HG03460 (cell line): ENCODE measurements around the gene RAD51C.
"Not testable (repeated sequence)": the region's sequence is repeated elsewhere in the genome, so short reads cannot be mapped to it uniquely, and the experiment has no call there.

Experiments used
- ATAC-seq: cut with Tn5 transposase; IDR thresholded peaks from one replicate; pipeline ENCODE4 v1.9.1; 2021; ENCODE audit not compliant: unreplicated experiment

The RAD51C gene

GRCh38 chr17:58734040-58734439 lies 41.6 kb downstream of the RAD51C start:
- no peak for ATAC-seq

DNA sequence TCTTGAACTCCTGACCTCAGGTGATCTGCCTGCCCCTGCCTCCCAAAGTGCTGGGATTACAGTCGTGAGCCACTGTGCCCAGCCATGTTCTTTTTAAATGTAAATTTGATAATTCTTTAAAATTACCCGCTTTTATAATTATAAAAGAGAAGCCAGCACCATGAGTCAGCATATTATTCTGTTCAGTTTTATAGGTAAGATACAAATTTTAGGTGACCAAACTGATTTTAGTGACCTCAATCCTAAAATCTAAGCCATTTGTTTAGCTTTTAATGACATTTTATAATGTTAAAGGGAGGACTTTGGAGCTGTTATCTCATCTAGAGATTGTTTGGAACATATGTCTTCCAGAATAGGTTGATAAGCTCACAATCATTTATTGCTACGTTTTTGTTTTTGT lies 42.4 kb downstream of the RAD51C start:
- ATAC-seq: no peak

GRCh38 chr17:58741121-58741625 lies 48.8 kb downstream of the RAD51C start:
- no peak for ATAC-seq

- ATAC-seq: no peak
Measured at GRCh38 chr17:58747674-58748073, 55.3 kb downstream of the RAD51C start.

- not testable (repeated sequence) for ATAC-seq
Measured at GRCh38 chr17:58749627-58750026, 57.2 kb downstream of the RAD51C start.

GRCh38 chr17:58753026-58753425 lies 60.6 kb downstream of the RAD51C start:
- no peak for ATAC-seq

GRCh38 chr17:58755269-58755576 lies 62.8 kb downstream of the RAD51C start:
- ATAC-seq: no peak

DNA sequence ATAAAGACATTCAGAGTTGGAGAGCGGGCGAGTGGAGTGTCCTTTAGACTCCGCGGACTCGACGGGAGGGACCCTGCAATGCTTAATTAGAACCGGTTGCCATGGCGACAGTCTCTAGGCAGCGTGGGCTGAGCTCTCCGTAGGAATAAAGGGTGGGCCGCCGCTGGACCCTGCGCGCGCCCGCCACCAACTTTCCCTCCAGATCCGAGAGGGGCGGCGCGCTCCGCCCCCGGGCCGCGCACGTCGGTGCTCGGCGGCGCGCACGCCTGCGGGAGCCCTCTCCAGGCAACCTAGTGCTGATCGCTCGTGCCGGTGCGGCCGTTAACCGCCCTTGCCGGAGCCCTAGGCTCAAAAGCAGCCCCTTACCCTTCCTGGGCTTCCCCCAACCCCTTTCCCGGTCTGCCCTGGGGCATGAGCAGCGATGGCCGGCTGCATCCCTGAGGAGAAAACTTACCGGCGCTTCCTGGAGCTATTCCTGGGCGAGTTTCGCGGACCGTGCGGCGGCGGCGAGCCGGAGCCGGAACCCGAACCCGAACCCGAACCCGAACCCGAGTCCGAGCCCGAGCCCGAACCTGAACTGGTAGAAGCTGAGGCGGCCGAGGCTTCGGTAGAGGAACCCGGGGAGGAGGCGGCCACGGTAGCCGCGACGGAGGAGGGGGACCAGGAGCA lies 63.3 kb downstream of the RAD51C start, which contains the start of gene PPM1E:
Gene PPM1E (plus strand): TSS at position 278 of the 669 bp plus-strand sequence.
- no peak for ATAC-seq

DNA sequence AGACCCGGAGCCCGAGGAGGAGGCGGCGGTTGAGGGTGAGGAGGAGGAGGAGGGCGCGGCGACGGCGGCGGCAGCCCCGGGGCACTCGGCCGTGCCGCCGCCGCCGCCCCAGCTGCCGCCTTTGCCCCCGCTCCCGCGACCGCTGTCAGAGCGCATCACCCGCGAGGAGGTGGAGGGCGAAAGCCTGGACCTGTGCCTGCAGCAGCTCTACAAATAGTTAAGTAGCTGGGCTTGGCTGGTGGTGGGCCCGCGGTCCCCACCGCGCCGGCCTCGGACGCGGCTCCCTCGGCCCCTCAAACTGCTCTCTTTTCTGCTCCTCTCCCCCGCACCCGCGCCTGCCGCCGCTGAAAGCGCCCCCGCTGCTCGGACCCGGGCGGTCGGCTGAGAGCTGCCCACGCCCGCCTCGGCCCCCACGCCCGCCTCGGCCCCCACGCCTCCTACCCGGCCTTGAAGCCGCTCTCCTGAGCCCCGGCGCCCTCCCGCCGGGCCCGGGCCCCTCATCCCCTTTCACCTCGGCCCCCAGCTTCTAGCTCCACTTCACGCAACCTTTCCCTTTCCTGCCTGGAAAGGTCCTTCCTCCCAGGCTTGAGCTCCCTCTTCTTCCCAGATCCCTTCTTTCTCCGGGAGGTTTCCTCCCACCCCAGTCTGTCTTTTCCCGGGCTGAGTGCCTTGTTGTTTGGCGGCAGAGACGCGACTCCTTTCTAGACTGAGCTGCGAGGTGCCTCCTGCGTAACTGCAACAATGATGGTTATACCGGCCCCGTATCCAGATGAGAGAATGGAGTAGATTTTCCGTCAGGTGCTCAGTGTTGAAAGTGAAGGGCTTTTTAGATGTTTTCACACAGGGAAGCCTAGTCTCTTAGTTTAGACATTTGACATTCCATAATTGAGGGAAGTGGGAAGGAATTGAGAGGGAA lies 64.1 kb downstream of the RAD51C start:
- no peak for ATAC-seq

GRCh38 chr17:58757162-58757613 lies 64.8 kb downstream of the RAD51C start:
- ATAC-seq: no peak

GRCh38 chr17:58758890-58759289 lies 66.5 kb downstream of the RAD51C start:
- ATAC-seq: no peak

DNA sequence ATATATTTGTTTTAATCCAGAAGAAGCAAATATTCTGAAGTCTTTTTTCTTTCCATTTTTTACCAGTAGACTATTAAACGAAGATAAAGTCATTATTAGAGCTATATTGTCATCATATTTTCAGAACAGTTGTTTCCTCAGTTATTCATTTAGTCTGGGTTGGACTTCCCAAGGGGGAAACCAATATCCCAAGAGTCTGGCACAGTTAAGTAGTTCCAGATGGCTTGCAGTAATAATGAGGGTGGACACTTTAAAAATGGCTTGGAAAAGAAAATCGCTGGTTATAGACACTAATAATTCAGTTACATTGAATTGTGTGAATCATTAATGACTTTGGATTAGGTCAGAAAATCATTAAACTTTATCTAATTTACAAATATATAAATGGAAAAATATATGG lies 67.1 kb downstream of the RAD51C start:
- no peak for ATAC-seq

GRCh38 chr17:58760248-58760647 lies 67.8 kb downstream of the RAD51C start:
- no peak for ATAC-seq

- no peak for ATAC-seq
Measured at GRCh38 chr17:58763263-58763662, 70.9 kb downstream of the RAD51C start.

GRCh38 chr17:58764373-58764772 lies 72.0 kb downstream of the RAD51C start:
- ATAC-seq: no peak

DNA sequence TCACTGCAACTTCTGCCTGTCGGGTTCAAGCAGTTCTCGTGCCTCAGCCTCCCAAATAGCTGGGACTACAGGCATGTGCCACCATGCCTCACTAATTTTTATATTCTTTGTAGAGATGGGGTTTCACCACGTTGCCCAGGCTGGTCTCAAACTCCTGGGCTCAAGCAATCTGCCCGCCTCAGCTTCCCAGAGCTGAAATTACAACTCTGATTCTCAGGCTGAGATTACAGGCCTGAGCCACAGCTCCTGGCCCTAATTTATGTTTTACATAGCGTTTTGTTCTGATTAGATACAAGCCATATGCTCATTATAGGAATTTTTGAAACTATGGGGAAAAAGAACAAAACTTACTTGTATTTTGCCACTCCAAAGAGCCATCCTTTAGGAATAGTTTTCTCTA lies 86.1 kb downstream of the RAD51C start:
- ATAC-seq: not testable (repeated sequence)

DNA sequence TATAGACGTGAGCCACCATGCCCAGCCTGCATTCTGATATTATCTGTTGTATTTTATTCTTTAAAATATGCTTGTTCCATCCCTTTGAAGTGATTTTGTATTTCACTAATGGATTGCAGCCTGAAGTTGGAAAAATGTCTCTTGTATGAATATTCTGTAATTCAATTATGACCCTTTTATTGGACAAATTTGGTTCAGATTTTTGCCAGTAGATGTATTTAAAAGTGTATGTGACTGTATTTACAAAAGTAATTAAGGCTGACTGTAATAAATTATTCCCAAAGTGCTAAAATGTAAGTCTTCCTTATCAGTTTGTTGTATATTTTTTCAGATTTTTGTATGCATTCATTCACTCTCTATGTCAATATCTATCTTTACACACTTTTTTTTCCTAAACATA lies 87.0 kb downstream of the RAD51C start:
- ATAC-seq: no peak

DNA sequence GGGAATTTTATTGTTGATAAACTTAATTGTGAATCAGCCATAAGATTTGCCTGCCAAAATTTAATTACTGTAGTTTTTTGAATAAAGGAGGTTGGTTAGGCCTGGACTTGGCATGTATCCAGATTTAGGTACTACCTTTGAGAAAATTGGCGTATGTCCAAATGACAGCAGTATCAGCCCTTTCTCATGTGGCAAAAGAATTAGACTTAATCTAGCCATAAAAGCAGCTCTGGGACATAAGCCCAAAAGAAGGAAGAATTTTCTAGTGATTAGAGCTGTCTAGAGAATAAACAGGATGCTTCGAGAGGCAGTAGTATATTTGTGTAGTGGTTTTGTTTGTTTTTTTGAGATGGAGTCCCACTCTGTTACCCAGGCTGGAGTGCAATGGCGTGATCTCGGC lies 91.0 kb downstream of the RAD51C start:
- ATAC-seq: no peak

GRCh38 chr17:58785097-58785496 lies 92.7 kb downstream of the RAD51C start:
- no peak for ATAC-seq
